Mesothelial cell of epicardium (in vitro differentiated cells): ENCODE results near the gene ACADL. TPM values are rescaled to one million over a fixed set of nuclear protein-coding genes. Genes with fewer than 3 reads are reported as not detected.

Experiments
- DNase-seq, 2 experiments: peaks; one replicate each; pipeline ENCODE4 v3.0.0; 2021; ENCODE audit warnings: low spot score in 2 of 2; ENCODE audit not compliant: unreplicated experiment in 2 of 2
- H3K27ac Mint-ChIP-seq: 2 replicates; pipeline ENCODE4 v1.8.0; 2021; ENCODE audit warnings: mixed read lengths
- H3K27me3 Mint-ChIP-seq: 2 replicates; pipeline ENCODE4 v1.8.0; 2021; ENCODE audit warnings: low read depth, mixed read lengths
- H3K36me3 Mint-ChIP-seq: 2 replicates; pipeline ENCODE4 v1.8.0; 2021; ENCODE audit warnings: mixed read lengths
- H3K4me1 Mint-ChIP-seq: 2 replicates; pipeline ENCODE4 v1.8.0; 2021; ENCODE audit warnings: mixed read lengths
- H3K4me3 Mint-ChIP-seq: 2 replicates; pipeline ENCODE4 v1.8.0; 2021; ENCODE audit warnings: mild to moderate bottlenecking, moderate library complexity, mixed read lengths
- H3K9me3 Mint-ChIP-seq: 2 replicates; pipeline ENCODE4 v1.8.0; 2021; ENCODE audit warnings: mixed read lengths
- CTCF ChIP-seq: fragments of 200-600 bp; sonication (generic); IDR thresholded peaks from one replicate; pipeline ENCODE4 v1.5.0; 2021; ENCODE audit warnings: antibody characterized with exemption; ENCODE audit not compliant: unreplicated experiment
- total RNA-seq: library from RNA; stranded (reverse); gene quantifications from 3 replicates; pipeline ENCODE4 v1.2.1, GENCODE V29; 2021

ACADL gene
- total RNA-seq = 13.0 to 13.2 TPM (median 13.0 TPM) in 3 replicates

- no peaks in the 10 kb centered on the region for H3K36me3 Mint-ChIP-seq
- TF ChIP-seq CTCF = no peak
- DNase-seq = peak; percentile 39 to 71
- H3K27me3 Mint-ChIP-seq = peaks cover 28% of the 10 kb centered on the region
- peaks cover 56% of the 10 kb centered on the region for H3K4me1 Mint-ChIP-seq
- H3K27ac Mint-ChIP-seq = peak within 1 kb of the TSS; percentile 93
- H3K9me3 Mint-ChIP-seq = no peaks in the 10 kb centered on the region
- peak within 1 kb of the TSS; percentile 80 for H3K4me3 Mint-ChIP-seq
Measured at GRCh38 chr2:210224941-210225672, at the start of gene ACADL. Gene ACADL (minus strand): TSS chr2:210225447. CDS start chr2:210225263, 184 bp downstream.

GRCh38 chr2:210271300-210271699 lies 46.1 kb upstream of the ACADL start:
- no peaks in the 10 kb centered on the region for H3K4me1 Mint-ChIP-seq
- H3K4me3 Mint-ChIP-seq = no peak overlapping the region

GRCh38 chr2:210269148-210269547 lies 43.9 kb upstream of the ACADL start:
- Mint-ChIP-seq H3K4me3 (no peak overlapping the region), H3K27me3 (peaks cover 14% of the 10 kb centered on the region), H3K36me3 (no peaks in the 10 kb centered on the region), H3K27ac (no peak overlapping the region), H3K4me1 (no peaks in the 10 kb centered on the region), H3K9me3 (no peaks in the 10 kb centered on the region)
- no peak for TF ChIP-seq CTCF
- DNase-seq = no peak

More at GRCh38 chr2:210271300-210271699, 46.1 kb upstream of the ACADL start:
- no peak for TF ChIP-seq CTCF
- Mint-ChIP-seq H3K9me3 (peaks cover 8% of the 10 kb centered on the region), H3K36me3 (no peaks in the 10 kb centered on the region), H3K27me3 (peaks cover 14% of the 10 kb centered on the region), H3K27ac (no peak overlapping the region)
- no peak for DNase-seq

- H3K36me3 Mint-ChIP-seq = no peaks in the 10 kb centered on the region
- no peak overlapping the region for H3K27ac Mint-ChIP-seq
- no peak for DNase-seq
- H3K4me3 Mint-ChIP-seq = no peak overlapping the region
- H3K27me3 Mint-ChIP-seq = peaks cover 14% of the 10 kb centered on the region
- TF ChIP-seq CTCF = no peak
- H3K9me3 Mint-ChIP-seq = no peaks in the 10 kb centered on the region
- no peaks in the 10 kb centered on the region for H3K4me1 Mint-ChIP-seq
Measured at GRCh38 chr2:210268281-210268680, 43.0 kb upstream of the ACADL start.

GRCh38 chr2:210267698-210268097 lies 42.5 kb upstream of the ACADL start:
- no peak overlapping the region for H3K4me3 Mint-ChIP-seq
- TF ChIP-seq CTCF = no peak
- H3K27ac Mint-ChIP-seq = no peak overlapping the region
- no peaks in the 10 kb centered on the region for H3K9me3 Mint-ChIP-seq
- no peaks in the 10 kb centered on the region for H3K36me3 Mint-ChIP-seq
- H3K4me1 Mint-ChIP-seq = no peaks in the 10 kb centered on the region
- H3K27me3 Mint-ChIP-seq = peaks cover 14% of the 10 kb centered on the region
- no peak for DNase-seq
